Lower lobe of right lung (tissue), 2 donors: ENCODE results near the gene RHOG. TPM values are rescaled to one million over a fixed set of nuclear protein-coding genes. Genes with fewer than 3 reads are reported as not detected.

Source experiments
- ATAC-seq, 2 donors: fragments of 200-7000 bp; cut with Tn5 transposase; one replicate each; pipeline ENCODE4 v1.9.1; 2020 to 2022; ENCODE audit warnings: mild to moderate bottlenecking in 2 of 2, moderate library complexity in 2 of 2
- DNase-seq: peaks from one replicate; pipeline ENCODE4 v3.0.0-alpha.2; 2020
- H3K27ac ChIP-seq: fragments of 200-600 bp; one replicate; pipeline ENCODE4 v1.8.0; 2022
- H3K27me3 ChIP-seq: fragments of 200-600 bp; one replicate; pipeline ENCODE4 v1.8.0; 2022; ENCODE audit warnings: low read depth
- H3K36me3 ChIP-seq: fragments of 200-600 bp; one replicate; pipeline ENCODE4 v1.8.0; 2022; ENCODE audit warnings: mild to moderate bottlenecking
- H3K4me1 ChIP-seq: fragments of 200-600 bp; one replicate; pipeline ENCODE4 v1.8.0; 2022
- H3K4me3 ChIP-seq: fragments of 200-600 bp; one replicate; pipeline ENCODE4 v1.8.0; 2022; ENCODE audit warnings: mild to moderate bottlenecking
- H3K9me3 ChIP-seq: fragments of 200-600 bp; one replicate; pipeline ENCODE4 v1.8.0; 2022
- intact Hi-C: fragments of 100-400 bp; cut with DNase I; formaldehyde crosslinking; loops from one replicate; pipeline ENCODE4 v1.11.0; 2022
- total RNA-seq: library from RNA; stranded (reverse); fragmentation: NEBNext Ultra II Directional; extraction: Animal tissue kit (Norgen Biotek cat#: 25700); gene quantifications from one replicate; pipeline ENCODE4 v1.2.1, GENCODE V29; 2021
- TF ChIP-seq, protein P1 (sequence below): fragments of 200-600 bp; IDR thresholded peaks from one replicate; pipeline ENCODE4 v1.8.0; 2022; ENCODE audit warnings: antibody characterized with exemption, mild to moderate bottlenecking
- donor health status: DM: no; HTN: yes; CAD: no; lungs with severe emphysema.

The RHOG gene
- total RNA-seq, 1 donor from 2014 or later = 86.5 TPM

DNA sequence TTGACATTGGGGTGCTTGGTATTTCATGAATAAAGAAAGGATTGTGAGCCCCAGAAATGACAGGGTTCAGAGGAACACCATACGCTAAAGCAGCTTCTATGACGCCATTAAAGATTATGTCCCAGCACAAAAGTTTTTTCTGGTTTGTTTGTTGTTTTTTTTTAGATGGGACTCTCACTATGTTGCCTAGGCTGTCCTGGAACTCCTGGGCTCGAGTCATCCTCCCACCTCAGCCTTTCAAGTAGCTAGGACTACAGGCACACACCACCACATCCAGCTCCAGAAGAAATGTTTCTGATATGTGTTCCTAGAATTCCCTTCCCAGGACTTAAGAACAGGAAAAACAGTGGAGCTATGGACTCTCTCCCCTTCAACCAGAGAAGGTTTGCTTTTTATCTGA is 2.6 kb upstream of the RHOG start:
- Histone ChIP-seq H3K27me3 (no peaks in the 10 kb centered on the region), H3K9me3 (no peaks in the 10 kb centered on the region), H3K27ac (no peak overlapping the region), H3K36me3 (no peaks in the 10 kb centered on the region), H3K4me3 (no peak overlapping the region), H3K4me1 (peaks cover 22% of the 10 kb centered on the region)
- ATAC-seq = no peak
- no peak for DNase-seq
- intact Hi-C loops = no loop called here
- TF ChIP-seq, protein P1, sequence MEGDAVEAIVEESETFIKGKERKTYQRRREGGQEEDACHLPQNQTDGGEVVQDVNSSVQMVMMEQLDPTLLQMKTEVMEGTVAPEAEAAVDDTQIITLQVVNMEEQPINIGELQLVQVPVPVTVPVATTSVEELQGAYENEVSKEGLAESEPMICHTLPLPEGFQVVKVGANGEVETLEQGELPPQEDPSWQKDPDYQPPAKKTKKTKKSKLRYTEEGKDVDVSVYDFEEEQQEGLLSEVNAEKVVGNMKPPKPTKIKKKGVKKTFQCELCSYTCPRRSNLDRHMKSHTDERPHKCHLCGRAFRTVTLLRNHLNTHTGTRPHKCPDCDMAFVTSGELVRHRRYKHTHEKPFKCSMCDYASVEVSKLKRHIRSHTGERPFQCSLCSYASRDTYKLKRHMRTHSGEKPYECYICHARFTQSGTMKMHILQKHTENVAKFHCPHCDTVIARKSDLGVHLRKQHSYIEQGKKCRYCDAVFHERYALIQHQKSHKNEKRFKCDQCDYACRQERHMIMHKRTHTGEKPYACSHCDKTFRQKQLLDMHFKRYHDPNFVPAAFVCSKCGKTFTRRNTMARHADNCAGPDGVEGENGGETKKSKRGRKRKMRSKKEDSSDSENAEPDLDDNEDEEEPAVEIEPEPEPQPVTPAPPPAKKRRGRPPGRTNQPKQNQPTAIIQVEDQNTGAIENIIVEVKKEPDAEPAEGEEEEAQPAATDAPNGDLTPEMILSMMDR = no peak

DNA sequence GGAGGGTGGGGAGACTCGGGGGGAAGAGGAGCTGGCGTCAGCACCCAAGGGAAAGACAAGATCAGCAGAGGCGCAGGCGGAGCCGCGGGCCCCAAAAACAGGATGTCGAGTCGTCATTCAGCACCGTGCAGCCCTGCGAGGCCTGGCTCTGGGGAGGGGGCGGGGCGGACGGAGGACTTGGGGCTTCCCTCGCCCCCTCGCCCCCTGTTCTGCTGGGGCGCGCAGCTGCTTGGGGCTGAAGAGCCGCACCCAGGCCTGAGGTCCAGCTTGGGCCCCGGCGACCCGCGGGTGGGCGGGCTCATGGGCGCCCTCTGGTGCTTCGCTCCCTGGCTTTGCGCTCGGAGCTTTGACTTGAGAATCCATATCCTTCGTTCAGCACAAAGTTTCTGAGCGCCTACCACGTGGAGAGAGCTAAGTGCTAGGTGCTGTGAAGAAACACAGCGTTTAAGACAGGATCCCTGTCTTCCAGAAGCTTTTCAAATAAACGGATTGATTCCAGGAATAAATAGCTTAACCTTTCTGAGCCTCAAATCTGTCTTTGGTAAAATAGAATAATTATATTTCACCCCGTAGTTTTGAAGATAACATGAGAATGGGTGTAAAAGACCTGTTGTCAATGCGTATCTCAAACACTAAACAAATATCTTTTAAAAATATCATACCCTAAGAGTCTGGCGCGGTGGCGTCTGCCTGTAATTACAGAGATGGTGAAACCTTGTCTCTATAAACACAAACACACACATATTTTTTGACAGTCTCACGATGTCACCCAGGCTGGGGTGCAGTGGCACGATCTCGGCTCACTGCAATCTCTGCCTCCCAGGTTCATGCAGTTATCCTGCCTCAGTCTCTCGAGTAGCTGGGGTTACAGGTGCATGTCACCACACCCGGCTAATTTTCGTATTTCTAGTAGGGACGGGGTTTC is 929 bp upstream of the RHOG start:
- ATAC-seq (peak; percentile 86 to 88), DNase-seq (peak; percentile 89)
- Histone ChIP-seq H3K9me3 (no peaks in the 10 kb centered on the region), H3K27ac (peak overlapping the region; percentile 98), H3K4me3 (peak overlapping the region; percentile 83), H3K4me1 (peaks cover 39% of the 10 kb centered on the region), H3K36me3 (no peaks in the 10 kb centered on the region), H3K27me3 (no peaks in the 10 kb centered on the region)
- intact Hi-C loops = no loop called here
- TF ChIP-seq, protein P1 = peak; percentile 91

DNA sequence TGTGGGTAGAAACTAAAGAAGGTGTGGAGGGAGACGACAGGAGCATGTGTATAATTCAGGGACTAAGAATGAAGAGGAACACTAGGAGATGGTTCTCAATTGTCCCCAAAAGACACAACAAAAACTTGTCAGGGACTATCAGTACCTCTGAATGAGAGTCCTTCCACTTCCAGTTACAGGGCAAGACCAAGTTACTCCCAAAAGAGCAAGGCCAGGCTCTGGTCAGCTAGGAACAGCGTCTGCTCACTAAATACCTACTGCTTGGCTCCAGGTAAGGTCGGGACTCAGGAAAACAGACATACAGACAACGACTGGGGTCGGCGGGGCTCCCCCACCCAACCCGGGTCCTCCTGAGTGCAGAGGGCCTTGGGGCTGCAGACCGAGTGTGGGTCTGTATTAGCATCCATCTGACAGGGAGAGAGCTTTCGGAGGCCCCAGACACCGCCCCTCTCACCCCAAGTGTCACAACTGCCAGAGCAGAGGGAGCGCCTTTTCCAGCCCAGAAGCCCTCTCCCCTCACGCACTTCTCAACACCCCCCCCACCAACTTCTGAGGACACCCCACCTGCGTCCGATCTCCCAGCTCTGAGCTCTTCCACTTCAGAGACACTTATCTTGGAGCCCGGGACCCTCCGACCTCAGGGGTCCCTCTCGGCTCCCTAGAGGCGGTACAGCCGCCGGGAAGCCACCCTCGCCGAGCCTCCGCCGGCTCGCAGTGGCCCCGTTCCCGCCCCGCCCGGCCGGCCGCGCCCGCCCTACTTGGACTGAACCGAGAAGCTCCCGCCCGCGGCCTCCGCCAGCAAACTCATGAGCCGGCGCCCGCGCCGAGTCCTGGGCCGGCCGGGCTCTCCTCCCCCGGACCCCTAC is 522 bp downstream of the RHOG start:
- DNase-seq (peak; percentile 55), ATAC-seq (peak; percentile 53 to 61)
- peaks cover 53% of the 10 kb centered on the region for H3K4me1 ChIP-seq
- peak overlapping the region; percentile 83 for H3K4me3 ChIP-seq
- TF ChIP-seq, protein P1 = no peak
- H3K27me3 ChIP-seq = no peaks in the 10 kb centered on the region
- intact Hi-C loops = no loop called here
- peak overlapping the region; percentile 98 for H3K27ac ChIP-seq
- no peaks in the 10 kb centered on the region for H3K36me3 ChIP-seq
- no peaks in the 10 kb centered on the region for H3K9me3 ChIP-seq

DNA sequence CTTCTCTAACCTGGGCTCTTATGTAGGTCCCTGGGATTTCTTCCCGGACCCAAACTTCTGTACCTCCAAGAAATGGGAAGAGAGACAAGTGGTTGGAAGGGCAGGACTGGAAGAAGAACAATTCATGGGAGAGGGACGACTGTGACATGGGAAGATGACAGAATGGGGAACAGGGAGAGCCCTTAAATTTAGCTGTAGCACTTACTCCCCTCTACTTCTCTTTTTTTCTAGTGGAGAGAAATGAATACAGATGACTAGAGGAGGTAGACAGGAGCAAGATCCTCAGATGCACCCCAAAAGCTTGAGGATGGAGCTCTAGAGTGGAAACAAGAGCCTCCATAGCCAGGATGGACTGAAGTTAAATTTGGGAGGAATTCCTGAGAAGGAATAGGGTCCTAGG is 2.3 kb downstream of the RHOG start:
- Histone ChIP-seq H3K9me3 (no peaks in the 10 kb centered on the region), H3K4me1 (peaks cover 70% of the 10 kb centered on the region), H3K27ac (peak overlapping the region; percentile 72), H3K4me3 (peak overlapping the region; percentile 40), H3K36me3 (no peaks in the 10 kb centered on the region), H3K27me3 (no peaks in the 10 kb centered on the region)
- intact Hi-C loops = no loop called here
- DNase-seq = no peak
- ATAC-seq = no peak
- TF ChIP-seq, protein P1 = no peak

DNA sequence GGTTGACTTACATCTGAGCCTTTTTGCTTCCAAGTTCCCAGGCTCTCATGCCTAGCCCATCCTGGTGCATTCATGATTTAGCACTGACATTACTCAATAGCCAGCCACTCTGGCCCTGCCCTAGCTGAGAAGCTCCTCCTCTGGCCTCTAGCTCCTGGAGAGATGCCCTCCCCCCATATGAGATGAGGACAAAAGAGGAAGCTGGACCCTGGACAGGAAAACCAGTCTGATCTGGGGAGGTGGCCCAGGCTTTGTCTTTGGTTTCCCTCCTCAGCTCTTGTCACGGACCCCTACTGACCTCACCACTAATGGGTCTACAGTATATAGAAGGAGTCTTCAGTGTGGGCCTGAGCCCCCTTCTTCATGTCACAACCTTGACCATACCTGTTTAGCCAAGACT is 3.0 kb downstream of the RHOG start:
- Histone ChIP-seq H3K36me3 (peaks cover 5% of the 10 kb centered on the region), H3K9me3 (no peaks in the 10 kb centered on the region), H3K27ac (peak overlapping the region; percentile 72), H3K27me3 (no peaks in the 10 kb centered on the region), H3K4me3 (peak overlapping the region; percentile 40), H3K4me1 (peaks cover 78% of the 10 kb centered on the region)
- TF ChIP-seq, protein P1 = no peak
- ATAC-seq (peak in 1 of 2 donors; percentile 16), DNase-seq (peak; percentile 77)
- intact Hi-C loops = no loop called here
